ENCODE measurements around the gene AGMO.

DNA sequence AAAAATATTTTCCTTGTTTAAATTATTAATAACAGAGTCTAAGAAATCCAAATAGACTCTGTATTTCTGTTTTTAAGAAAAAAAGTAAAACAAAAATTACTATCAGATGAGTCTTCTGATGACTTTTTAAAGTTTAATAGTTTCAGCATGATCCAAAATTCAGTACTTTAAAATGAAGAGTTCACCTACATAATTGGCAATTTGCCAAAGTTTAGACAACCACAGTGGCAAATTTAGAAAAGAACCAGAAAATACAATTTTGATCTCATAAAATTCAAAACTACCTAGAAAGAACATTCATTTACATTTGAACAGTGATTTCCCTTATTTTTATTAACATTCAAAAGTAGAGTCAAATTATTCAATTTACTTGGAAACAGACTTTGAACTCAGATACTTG lies 56.1 kb downstream of the AGMO start:
- TF ChIP-seq CTCF (IDR thresholded peaks at IDR 0.05; ENCODE audit: low read depth, low read length) (no peak), EZH2phosphoT487 (IDR thresholded peaks at IDR 0.05; ENCODE audit: low read depth) (no peak)

Measured in OCI-LY3 (cell line).